Neutrophil (primary cell): Measurements from ENCODE around the gene TIAL1.

Experiments used
- H3K27ac ChIP-seq: fragments of 200-600 bp; sonication (generic); 2 replicates; pipeline ENCODE4 v1.5.1; 2016; ENCODE audit warnings: mild to moderate bottlenecking, moderate library complexity
- H3K27me3 ChIP-seq: fragments of 200-600 bp; sonication (generic); 2 replicates; pipeline ENCODE4 v1.6.0; 2016; ENCODE audit warnings: mild to moderate bottlenecking
- H3K36me3 ChIP-seq: fragments of 200-600 bp; sonication (generic); 2 replicates; pipeline ENCODE4 v1.5.1; 2017
- H3K4me1 ChIP-seq, 2 experiments: fragments of 200-600 bp in 1 of 2; sonication (generic) in 1 of 2; 1 replicate in 1 of 2; 2 replicates in 1 of 2; pipeline versions ENCODE4 v1.5.1 to v1.6.1; 2013 to 2016; ENCODE audit warnings: low read depth in 1 of 2, low read length in 1 of 2, mild to moderate bottlenecking in 1 of 2, moderate library complexity in 1 of 2; ENCODE audit not compliant: control insufficient read depth in 1 of 2, insufficient read depth in 1 of 2
- H3K4me3 ChIP-seq, 2 experiments: fragments of 200-600 bp in 1 of 2; sonication (generic) in 1 of 2; 1 replicate in 1 of 2; 2 replicates in 1 of 2; pipeline ENCODE4 v1.5.1; 2013 to 2016; ENCODE audit warnings: low read depth in 1 of 2, low read length in 1 of 2, mild to moderate bottlenecking in 1 of 2, moderate library complexity in 1 of 2
- H3K9me3 ChIP-seq: fragments of 200-600 bp; sonication (generic); 2 replicates; pipeline ENCODE4 v1.5.1; 2016
- TF ChIP-seq, protein P1 (sequence below): fragments of 200-600 bp; sonication (generic); IDR thresholded peaks from 2 replicates; pipeline ENCODE4 v1.5.1; 2016; ENCODE audit warnings: antibody characterized with exemption

TIAL1 gene

DNA sequence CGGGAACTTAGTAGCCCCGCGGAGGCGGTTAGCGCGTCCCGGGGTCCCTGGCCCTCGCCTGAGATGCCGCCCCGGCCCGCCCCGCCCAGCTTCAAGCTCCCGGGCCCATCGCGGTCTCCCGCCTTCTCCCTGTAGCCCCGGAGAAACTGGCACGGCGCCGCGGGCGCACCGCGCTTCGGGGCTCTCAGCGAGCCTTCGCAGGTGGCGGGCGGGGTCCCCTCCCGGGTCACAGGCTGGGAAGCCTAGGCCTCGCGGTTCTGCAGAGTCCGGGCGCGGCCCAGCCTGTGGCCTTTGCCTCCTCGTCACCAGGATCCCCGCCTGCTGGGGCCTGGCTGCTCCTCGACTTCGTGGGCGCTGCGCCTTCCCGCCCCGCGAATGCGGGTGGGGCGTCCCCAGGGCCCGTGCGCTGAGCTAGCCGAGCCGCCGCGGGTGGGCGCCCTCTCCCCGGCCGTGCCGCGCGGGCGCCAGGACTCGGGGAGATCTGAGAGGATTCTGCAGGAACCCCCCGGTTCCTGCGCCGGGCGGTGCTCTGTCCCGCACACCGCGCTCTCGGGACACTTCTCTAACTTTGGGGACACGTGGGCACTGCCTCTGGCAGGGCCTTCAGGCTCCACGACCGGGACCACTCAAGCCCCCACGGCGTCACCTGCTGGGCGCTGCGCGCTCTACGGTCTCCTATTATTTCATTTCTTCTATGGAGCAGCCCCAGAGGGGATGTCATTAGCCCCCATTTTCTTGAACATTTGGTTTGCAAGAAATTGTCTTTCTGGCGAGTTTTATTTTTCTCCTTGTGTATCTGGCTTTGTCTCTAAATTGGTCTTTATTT, 53.6 kb downstream of the TIAL1 start:
- Histone ChIP-seq H3K27me3 (peaks cover 83% of the 10 kb centered on the region), H3K27ac (no peak overlapping the region)

DNA sequence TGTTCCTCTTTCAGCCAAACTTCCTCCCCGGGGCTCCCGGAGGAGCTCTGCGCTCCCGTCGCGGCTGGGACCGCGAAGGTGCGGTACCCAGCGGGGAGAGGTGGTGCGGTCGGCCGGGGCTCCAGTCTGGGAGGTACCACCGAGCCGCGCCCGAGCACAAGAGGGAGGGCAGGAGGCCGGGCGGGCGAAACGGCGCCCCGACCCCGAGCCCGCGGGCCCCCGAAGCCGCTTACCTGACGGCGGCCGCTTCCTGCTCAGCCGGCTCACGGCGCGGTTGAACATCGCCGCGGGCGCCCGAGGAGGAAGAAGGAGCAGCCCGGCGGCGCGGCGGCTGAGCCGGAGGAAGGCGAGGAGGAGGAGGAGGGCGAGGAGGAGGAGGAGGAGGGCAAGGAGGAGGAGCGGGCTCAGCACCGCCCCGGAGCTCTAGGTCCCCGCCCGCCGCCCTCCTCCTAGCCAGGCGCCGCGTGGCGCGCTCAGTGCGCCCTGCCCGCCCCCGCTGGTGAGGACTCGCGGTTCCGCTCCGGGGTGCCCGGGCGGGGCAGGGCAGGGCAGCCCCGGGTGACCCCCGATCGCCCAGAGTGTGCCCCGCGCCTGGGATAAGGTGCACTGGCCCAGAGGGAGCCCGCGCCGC, 54.3 kb downstream of the TIAL1 start, which contains the start of gene RGS10:
TSS of gene RGS10 (minus strand) at position 363 of the 631 bp plus-strand sequence. CDS start at position 282, 81 bp downstream.
- Histone ChIP-seq H3K36me3 (no peaks in the 10 kb centered on the region), H3K27me3 (peaks cover 79% of the 10 kb centered on the region), H3K4me3 (peak within 1 kb of the TSS; percentile 41 to 63), H3K27ac (peak within 1 kb of the TSS; percentile 26), H3K4me1 (peaks cover 20 to 26% of the 10 kb centered on the region in 2 experiments), H3K9me3 (no peaks in the 10 kb centered on the region)
- TF ChIP-seq, protein P1, sequence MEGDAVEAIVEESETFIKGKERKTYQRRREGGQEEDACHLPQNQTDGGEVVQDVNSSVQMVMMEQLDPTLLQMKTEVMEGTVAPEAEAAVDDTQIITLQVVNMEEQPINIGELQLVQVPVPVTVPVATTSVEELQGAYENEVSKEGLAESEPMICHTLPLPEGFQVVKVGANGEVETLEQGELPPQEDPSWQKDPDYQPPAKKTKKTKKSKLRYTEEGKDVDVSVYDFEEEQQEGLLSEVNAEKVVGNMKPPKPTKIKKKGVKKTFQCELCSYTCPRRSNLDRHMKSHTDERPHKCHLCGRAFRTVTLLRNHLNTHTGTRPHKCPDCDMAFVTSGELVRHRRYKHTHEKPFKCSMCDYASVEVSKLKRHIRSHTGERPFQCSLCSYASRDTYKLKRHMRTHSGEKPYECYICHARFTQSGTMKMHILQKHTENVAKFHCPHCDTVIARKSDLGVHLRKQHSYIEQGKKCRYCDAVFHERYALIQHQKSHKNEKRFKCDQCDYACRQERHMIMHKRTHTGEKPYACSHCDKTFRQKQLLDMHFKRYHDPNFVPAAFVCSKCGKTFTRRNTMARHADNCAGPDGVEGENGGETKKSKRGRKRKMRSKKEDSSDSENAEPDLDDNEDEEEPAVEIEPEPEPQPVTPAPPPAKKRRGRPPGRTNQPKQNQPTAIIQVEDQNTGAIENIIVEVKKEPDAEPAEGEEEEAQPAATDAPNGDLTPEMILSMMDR: no peak

More for the DNA sequence above, 53.6 kb downstream of the TIAL1 start:
- TF ChIP-seq, protein P1: no peak
- H3K4me3 ChIP-seq: peak overlapping the region; percentile 41 to 63
- no peaks in the 10 kb centered on the region for H3K9me3 ChIP-seq
- H3K4me1 ChIP-seq: peaks cover 20 to 26% of the 10 kb centered on the region in 2 experiments
- no peaks in the 10 kb centered on the region for H3K36me3 ChIP-seq

DNA sequence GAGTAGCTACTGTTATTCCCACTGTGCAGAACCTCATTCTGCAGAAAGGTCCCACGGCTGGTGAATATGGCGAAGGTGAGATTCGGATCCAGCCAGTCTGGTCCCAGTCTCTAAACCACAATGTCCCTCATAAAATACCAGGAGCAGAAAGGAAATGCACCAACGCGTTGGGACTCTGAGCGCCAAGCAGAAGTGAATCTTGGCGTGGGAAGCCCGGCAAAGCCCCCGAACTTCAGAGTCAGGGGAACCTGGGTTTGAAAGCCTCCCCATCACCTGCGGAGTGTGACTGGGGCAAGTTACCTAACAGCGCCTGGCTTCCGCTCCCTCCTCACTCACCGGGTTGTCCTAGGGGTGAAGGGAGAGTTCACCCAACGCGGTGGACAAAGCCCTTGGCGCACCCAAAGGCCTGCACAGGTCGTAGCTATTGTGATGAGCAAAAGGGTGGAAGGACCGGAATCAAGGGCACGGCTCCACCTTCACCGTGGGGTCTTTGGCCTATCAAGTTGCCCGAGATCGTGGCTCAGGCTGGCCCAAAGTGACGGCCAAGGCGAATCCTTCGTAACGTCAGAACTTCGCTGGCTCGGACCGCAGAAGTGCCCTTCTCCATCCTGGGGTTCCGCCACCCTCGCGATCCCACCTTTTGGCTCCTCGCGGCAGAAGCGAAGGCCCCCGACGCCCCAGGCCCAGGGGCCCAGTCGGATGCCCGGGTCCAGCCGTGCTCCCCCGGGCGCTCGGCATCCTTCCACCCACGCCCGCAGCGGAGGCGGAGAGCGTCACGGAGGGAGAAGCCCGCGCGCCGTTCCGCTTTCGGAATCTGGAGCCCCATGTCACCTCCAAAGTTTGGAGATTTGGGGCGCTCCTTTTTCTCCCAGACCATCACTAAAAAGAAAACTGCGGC, 55.1 kb downstream of the TIAL1 start:
- Histone ChIP-seq H3K36me3 (no peaks in the 10 kb centered on the region), H3K27me3 (peaks cover 79% of the 10 kb centered on the region), H3K4me1 (peaks cover 20 to 26% of the 10 kb centered on the region in 2 experiments), H3K9me3 (no peaks in the 10 kb centered on the region), H3K27ac (peak overlapping the region; percentile 26), H3K4me3 (peak overlapping the region; percentile 41 to 63)
- TF ChIP-seq, protein P1: no peak

DNA sequence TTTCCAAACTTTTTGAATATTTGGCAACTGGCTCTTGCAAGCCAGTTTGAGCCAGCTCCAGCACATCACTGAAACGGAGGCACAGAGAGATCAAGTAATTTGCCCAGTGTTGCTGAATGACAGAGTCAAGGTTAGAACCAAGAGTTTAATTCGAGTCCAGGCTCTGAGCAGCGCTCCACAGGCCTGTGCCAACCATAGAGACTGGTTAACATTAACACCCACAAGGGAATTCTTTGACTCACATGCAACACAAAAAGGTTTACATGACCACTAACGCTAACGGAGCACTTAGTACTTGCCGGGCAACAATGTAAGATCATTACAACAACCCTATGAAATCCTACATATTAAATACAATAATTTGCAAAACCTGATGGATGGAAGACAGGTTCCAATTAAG, 55.7 kb downstream of the TIAL1 start:
- H3K36me3 ChIP-seq: no peaks in the 10 kb centered on the region
- H3K27ac ChIP-seq: no peak overlapping the region
- no peaks in the 10 kb centered on the region for H3K9me3 ChIP-seq
- peak overlapping the region in 1 of 2 experiments; percentile 63 for H3K4me3 ChIP-seq
- peaks cover 20 to 26% of the 10 kb centered on the region in 2 experiments for H3K4me1 ChIP-seq
- TF ChIP-seq, protein P1: no peak
- H3K27me3 ChIP-seq: peaks cover 75% of the 10 kb centered on the region

DNA sequence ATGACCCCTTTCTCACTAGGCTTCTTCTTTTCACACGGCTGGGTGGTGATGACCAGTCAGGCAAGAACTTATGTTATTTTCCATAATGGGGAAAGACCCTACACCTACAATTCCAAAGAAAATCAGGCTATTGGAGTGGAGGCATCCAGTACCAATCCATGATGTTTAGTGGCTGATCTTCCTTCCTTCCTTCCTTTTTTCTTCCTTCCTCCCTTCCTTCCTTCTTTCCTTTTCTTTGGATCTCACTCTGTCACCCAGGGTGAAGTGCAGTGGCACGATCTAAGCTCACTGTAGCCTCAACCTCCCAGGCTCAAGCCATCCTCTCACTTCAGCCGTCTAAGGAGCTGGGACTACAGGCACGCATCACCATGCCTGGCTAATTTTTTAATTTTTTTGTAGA, 56.7 kb downstream of the TIAL1 start:
- Histone ChIP-seq H3K27ac (no peak overlapping the region), H3K36me3 (no peaks in the 10 kb centered on the region), H3K4me1 (peaks cover 20 to 26% of the 10 kb centered on the region in 2 experiments), H3K27me3 (peaks cover 65% of the 10 kb centered on the region), H3K9me3 (no peaks in the 10 kb centered on the region), H3K4me3 (no peak overlapping the region)
- TF ChIP-seq, protein P1: no peak
